Fibroblast of skin of left quadriceps (primary cell): ENCODE measurements around the gene MCF2L2.

Source experiments
- DNase-seq, 2 experiments: peaks; one replicate each; pipeline ENCODE4 v3.0.0-alpha.2; 2013; ENCODE audit warnings: low read depth in 2 of 2

The MCF2L2 gene

DNA sequence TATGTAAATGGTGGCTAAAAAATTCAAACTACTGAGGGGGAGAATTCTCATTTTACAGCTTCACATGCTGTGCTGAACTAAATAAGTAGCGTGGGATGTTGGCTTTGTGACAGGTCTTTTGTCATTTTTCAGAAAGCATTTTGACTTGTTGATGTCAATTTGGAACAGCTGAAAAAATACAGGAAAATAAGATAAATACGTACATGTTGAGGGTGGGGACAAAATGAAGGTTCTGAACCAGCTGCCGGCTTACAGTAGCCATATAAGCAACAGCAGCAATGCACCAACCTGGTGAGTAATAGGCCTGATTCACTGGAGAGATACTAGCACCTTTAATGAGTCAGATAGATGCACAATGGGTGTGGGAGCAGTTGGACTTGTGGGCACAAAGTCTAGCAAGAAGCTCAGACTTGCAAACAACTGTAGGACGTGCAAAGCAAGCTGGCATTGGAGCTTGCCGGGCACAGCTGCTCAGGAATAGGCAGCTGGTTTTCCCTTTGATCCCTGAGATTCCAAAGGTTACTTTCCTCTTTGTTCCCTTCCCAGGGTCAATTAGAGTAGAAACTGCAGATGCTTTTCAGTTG lies 162.5 kb downstream of the MCF2L2 start:
- DNase-seq, result peak; percentile 30 to 31

- peak in 1 of 2 experiments; percentile 10 for DNase-seq
Observed at GRCh38 chr3:183265157-183265642, 163.2 kb downstream of the MCF2L2 start.

DNA sequence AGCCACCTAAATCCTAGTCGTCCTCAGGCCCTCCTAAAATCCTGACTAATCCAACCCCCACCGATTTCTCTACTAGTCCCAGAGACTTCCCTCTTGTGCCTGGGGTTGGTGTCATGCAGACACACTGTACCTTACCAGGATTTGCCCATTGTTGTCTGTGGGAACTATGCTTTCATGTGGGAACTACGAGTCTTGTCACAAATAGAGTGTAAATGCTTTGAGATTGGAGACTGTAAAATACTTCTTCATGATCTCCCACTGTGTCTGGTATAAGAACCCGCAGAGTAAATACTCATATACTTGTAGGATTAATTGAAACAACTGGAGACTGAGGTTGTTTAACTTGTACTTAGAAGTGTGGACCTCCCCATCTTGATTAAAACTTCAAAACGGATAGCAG lies 164.2 kb downstream of the MCF2L2 start:
- DNase-seq, result no peak

DNA sequence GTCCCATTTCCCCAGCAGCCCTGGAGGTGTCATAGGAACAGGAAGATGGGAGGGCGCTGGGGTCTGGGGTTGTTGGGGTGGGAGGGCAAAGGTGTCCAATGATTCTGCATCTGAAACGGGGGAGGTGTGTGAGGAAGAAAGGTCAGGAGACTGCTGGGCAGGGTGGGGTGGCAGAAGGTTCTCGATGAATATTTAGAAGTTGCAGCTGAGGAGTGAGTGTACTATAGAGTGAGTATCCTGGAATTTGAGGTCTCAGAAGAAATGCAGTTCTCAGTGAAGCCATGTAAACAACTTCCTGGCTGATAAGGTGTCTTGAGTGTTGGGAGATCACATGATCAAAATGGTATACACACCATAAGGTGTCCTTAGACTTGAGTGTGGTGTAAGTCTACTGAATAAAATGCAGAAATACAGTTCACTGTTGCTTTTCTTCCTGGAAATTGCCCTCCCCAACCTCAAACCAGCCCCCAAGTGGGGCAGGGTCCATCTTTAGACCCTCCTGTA lies 165.5 kb downstream of the MCF2L2 start:
- DNase-seq, result no peak

- no peak for DNase-seq
Observed at GRCh38 chr3:183261151-183261724, 167.2 kb downstream of the MCF2L2 start.

GRCh38 chr3:183260167-183260904 lies 168.1 kb downstream of the MCF2L2 start:
- DNase-seq, result no peak

DNA sequence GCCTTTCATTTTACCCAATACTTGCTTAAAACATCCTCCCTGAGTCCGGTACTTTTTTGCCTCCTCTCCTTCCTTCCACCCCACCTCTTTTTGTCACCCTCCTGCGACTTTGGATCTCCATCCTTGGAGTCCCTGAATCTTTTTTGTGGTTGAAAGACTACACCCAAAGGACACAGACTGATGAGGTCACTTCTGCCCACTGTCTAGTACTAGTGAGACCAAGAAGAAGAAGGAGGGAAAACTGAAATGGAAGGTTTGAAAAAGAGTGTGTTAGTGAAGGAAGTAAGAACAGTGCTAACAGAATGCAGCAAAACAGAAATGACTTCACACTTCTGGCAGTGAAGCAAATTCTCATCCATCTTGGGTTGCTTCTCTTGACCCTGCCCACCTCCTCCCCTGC lies 168.8 kb downstream of the MCF2L2 start:
- DNase-seq, result no peak

- no peak for DNase-seq
Observed at GRCh38 chr3:183259087-183259486, 169.3 kb downstream of the MCF2L2 start.

DNA sequence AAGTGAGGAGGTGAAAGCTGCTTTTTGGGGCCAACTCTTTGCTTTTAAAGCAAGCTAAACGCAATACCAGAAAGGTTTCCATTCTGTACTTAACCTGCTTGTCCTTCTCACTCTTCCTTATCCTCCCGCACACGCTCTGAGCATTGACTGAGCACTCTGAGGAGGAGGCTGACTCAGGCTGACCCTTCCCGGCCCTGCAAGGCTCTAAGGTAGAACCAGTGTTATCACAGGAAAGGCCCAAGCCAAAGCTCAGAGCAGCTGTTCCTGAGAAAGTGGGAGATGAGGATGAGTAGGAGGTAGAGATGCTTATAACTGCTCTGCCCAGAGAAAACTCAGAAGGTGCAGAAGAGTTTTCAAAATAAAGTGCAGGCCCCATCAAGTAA lies 173.1 kb downstream of the MCF2L2 start:
- no peak for DNase-seq

- DNase-seq, result no peak
Observed at GRCh38 chr3:183254487-183255347, 173.7 kb downstream of the MCF2L2 start.

GRCh38 chr3:183253528-183254486 lies 174.6 kb downstream of the MCF2L2 start:
- DNase-seq, result peak in 1 of 2 experiments; percentile 8

GRCh38 chr3:183252973-183253527 lies 175.4 kb downstream of the MCF2L2 start, which contains the start of gene B3GNT5:
TSS of gene B3GNT5 (plus strand) at chr3:183253253. CDS start at chr3:183269799, 16,546 bp downstream.
- DNase-seq, result no peak

- DNase-seq, result no peak
Observed at GRCh38 chr3:183252118-183252782, 176.2 kb downstream of the MCF2L2 start.

GRCh38 chr3:183249006-183249718 lies 179.3 kb downstream of the MCF2L2 start:
- no peak for DNase-seq

DNA sequence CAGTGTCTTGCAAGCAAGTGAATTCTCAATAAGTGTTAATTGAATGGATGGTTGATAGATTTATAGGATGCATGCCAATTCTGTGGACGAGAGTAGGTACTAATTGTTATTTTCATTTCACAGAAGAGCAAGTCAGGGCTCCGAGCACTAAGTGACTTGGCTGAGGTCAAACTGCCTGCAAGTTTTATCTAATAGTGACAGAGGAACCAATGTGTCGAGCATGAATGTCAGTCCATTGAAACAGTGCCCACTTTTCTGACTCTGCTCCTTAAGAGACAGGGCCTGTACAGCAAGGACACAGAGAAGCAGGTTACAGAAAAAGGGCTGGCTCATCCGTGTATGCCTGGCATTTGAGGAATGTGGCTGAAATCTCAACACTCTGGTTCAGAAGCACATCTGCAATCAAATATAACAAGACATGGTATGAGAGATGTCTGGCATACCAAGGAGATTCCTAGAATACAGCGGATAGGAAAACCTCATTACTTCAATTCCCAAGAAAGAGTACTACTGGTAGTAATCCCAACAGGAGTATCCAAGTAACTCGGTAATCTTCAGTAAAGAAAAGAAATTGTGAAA lies 181.3 kb downstream of the MCF2L2 start:
- no peak for DNase-seq

GRCh38 chr3:183244981-183245476 lies 183.4 kb downstream of the MCF2L2 start:
- no peak for DNase-seq

- no peak for DNase-seq
Observed at GRCh38 chr3:183244219-183244618, 184.2 kb downstream of the MCF2L2 start.

DNA sequence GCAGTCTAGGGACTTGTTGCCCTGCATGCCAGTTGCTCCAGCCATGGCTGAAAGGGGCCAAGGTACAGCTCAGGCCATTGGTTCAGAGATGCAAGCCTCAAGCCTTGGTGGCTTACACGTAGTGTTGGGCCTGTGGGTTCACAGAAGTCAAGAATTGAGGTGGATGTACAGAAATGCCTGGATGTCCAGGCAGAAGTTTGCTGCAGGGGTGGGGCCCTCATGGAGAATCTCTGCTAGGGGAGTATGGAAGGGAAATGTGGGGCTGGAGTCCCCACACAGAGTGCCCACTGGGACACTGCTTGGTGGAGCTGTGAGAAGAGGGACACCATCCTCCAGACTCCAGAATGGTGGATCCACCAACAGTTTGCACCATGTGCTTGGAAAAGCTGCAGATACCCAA lies 186.0 kb downstream of the MCF2L2 start:
- DNase-seq, result no peak

DNA sequence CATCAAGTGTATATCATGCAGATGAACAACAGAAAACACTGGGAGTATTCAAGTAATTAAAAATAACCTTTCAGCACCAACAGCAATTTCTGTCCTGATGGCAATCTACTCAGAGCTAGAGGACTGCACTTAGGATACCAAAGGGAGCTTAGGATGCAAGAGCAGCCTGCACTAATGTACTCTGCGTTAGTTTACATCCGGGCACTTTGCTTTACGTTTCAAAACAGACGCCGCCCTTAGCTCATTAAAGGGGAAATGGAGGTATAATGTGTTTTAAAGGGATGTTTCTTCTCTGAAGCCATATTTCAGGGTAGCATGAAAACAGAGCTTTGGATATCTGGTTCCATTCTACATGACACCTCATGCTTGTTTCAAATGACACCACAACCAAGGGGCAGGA lies 189.4 kb downstream of the MCF2L2 start:
- DNase-seq, result no peak
